VCaP (cell line): ENCODE data around the gene CCDC40.
A peak's percentile ranks its signal among the peaks of the same experiment; 100 is the strongest.

Source experiments
- H3K27ac ChIP-seq: fragments of 450-650 bp; 2 replicates; pipeline ENCODE4 v1.5.1; 2017
- CTCF ChIP-seq: fragments of 450-650 bp; conservative IDR thresholded peaks from 2 replicates; pipeline ENCODE4 v1.5.1; 2017; ENCODE audit warnings: mild to moderate bottlenecking, moderate library complexity

Gene CCDC40

GRCh38 chr17:80025796-80026195 is 10.6 kb upstream of the CCDC40 start:
- H3K27ac ChIP-seq: peak overlapping the region; percentile 0; the same call in 1 of the 2 replicates

GRCh38 chr17:80026359-80027042 is 9.9 kb upstream of the CCDC40 start:
- H3K27ac ChIP-seq: peak overlapping the region; percentile 98; the same call in 1 of the 2 replicates
- no peak for TF ChIP-seq CTCF

More at GRCh38 chr17:80025796-80026195, 10.6 kb upstream of the CCDC40 start:
- TF ChIP-seq CTCF: no peak

GRCh38 chr17:80027043-80027435 is 9.4 kb upstream of the CCDC40 start:
- peak overlapping the region; percentile 98; the same call in 1 of the 2 replicates for H3K27ac ChIP-seq
- no peak for TF ChIP-seq CTCF

- peak overlapping the region; percentile 98 for H3K27ac ChIP-seq
- TF ChIP-seq CTCF: no peak
Measured at GRCh38 chr17:80028030-80028429, 8.4 kb upstream of the CCDC40 start.

- H3K27ac ChIP-seq: peak overlapping the region; percentile 98
- no peak for TF ChIP-seq CTCF
Measured at GRCh38 chr17:80029258-80029974, 7.0 kb upstream of the CCDC40 start.

- peak; percentile 52 for TF ChIP-seq CTCF
- peak overlapping the region; percentile 98 for H3K27ac ChIP-seq
Measured at GRCh38 chr17:80030730-80031410, 5.6 kb upstream of the CCDC40 start.

- TF ChIP-seq CTCF: no peak
- H3K27ac ChIP-seq: peak overlapping the region; percentile 98
Measured at GRCh38 chr17:80031691-80032430, 4.6 kb upstream of the CCDC40 start.
